ENCODE data around the gene AMHR2. TPM values are rescaled to one million over a fixed set of nuclear protein-coding genes. Genes with fewer than 3 reads are reported as not detected.

Gene AMHR2
- total RNA-seq, 1 experiment from 2014 or later = not detected

DNA sequence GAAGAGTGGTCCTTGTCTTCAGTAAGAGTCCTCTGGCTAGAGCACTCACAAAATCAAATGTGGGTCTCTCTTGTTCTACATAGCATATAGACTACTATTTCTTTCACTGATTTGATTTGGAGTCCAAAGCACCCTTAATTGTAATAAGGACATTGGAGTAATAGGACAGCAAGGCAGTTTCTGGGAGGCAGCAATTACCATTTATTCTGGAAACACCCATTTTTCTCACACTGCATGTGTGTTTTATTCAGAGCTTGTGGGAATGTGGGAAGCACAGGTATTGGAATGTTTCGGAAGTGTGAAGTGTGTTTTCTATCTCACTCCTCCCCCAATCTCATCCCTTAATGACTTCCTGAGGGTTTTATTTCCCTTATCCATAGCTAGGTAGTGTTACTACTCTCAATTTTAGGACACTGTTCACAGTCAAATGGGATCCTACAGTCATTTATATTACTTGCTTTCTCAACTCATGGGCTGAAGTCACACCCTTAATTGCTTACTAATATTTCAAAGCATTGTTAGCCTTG lies 48.5 kb downstream of the AMHR2 start:
- H3K4me3 Mint-ChIP-seq = no peak overlapping the region
- H3K79me1 ChIP-seq (ENCODE audit: insufficient read depth, low read depth, low read length, poor library complexity, severe bottlenecking) = peaks cover 12% of the 10 kb centered on the region
- H3K14ac ChIP-seq (ENCODE audit: insufficient read depth, low read length) = no peak overlapping the region
- no peak overlapping the region for H2BK15ac ChIP-seq (ENCODE audit: low read depth, low read length)
- H4K5ac ChIP-seq (ENCODE audit: insufficient read length, low read depth, low read length) = no peak overlapping the region
- H3K27me3 Mint-ChIP-seq (ENCODE audit: low read depth) = no peaks in the 10 kb centered on the region
- WGBS (ENCODE audit: extremely low coverage, insufficient read length, low lambda C conversion rate) = no CpG with 5 or more reads among the region's 1 CpG
- H3K23ac ChIP-seq (ENCODE audit: insufficient read length, low read depth, low read length) = no peak overlapping the region
- no peak overlapping the region for H2BK12ac ChIP-seq (ENCODE audit: insufficient read length, low read depth, low read length)
- no peak overlapping the region for H2BK5ac ChIP-seq (ENCODE audit: insufficient read length, low read length)
- H2AK5ac ChIP-seq (ENCODE audit: insufficient read length, low read length) = no peak overlapping the region
- H3K23me2 ChIP-seq (ENCODE audit: insufficient read length, low read depth, low read length, poor library complexity, severe bottlenecking) = no peaks in the 10 kb centered on the region
- H3K4me1 Mint-ChIP-seq = peaks cover 32 to 44% of the 10 kb centered on the region in 2 experiments
- no peak overlapping the region for H4K91ac ChIP-seq (ENCODE audit: insufficient read length, low read depth, low read length)
- no peak overlapping the region for H3K18ac ChIP-seq (ENCODE audit: insufficient read length, low read depth, low read length)
- H3K27me3 ChIP-seq (ENCODE audit: insufficient read depth, low read length) = no peaks in the 10 kb centered on the region
- H3T11ph ChIP-seq (ENCODE audit: low read length) = no peak overlapping the region
- no peak for TF ChIP-seq CTCF (conservative IDR thresholded peaks at IDR 0.05)
- no peak overlapping the region for H3K4ac ChIP-seq (ENCODE audit: low read depth, low read length)
- H3K9me3 ChIP-seq (ENCODE audit: control insufficient read depth, low read depth, low read length) = no peaks in the 10 kb centered on the region
- H3K4me1 ChIP-seq (ENCODE audit: insufficient read depth, low read length) = no peaks in the 10 kb centered on the region
- no peak overlapping the region for H2BK20ac ChIP-seq (ENCODE audit: low read depth, low read length, poor library complexity, severe bottlenecking)
- H4K20me1 ChIP-seq (ENCODE audit: control insufficient read depth, insufficient read depth, insufficient read length) = no peaks in the 10 kb centered on the region
- H3K9me3 Mint-ChIP-seq = no peaks in the 10 kb centered on the region; a peak in 1 of 5 replicates
- no peak overlapping the region for H3K56ac ChIP-seq (ENCODE audit: insufficient read length, low read depth, low read length)
- no peak overlapping the region for H3K9ac ChIP-seq (ENCODE audit: extremely low read depth, insufficient read length, low read length)
- no peak overlapping the region for H2BK120ac ChIP-seq (ENCODE audit: low read depth, low read length, poor library complexity, severe bottlenecking)
- no peak overlapping the region for H4K8ac ChIP-seq (replicated peaks; ENCODE audit: insufficient read length, low read depth, low read length)
- H3K4me2 ChIP-seq (ENCODE audit: insufficient read depth, insufficient read length, low read length) = no peak overlapping the region
- peak overlapping the region in 2 of 3 experiments; percentile 44 to 56; a peak in 2 of 7 replicates for H3K27ac Mint-ChIP-seq
- no peak overlapping the region for H2AFZ ChIP-seq (ENCODE audit: low read length)
- no peaks in the 10 kb centered on the region; the same call in 1 of the 2 replicates for H3K79me2 ChIP-seq (ENCODE audit: insufficient read depth, low read length)
- no peak overlapping the region for H3K27ac ChIP-seq (ENCODE audit: insufficient read length, low read depth, low read length)
- peaks cover 76 to 99% (median 93%) of the 10 kb centered on the region in 3 experiments for H3K36me3 Mint-ChIP-seq (ENCODE audit: insufficient read depth in 1 of 3, low read depth in 3 of 3)
- no peak for DNase-seq
